ENCODE measurements around the gene ACVR1C.

DNA sequence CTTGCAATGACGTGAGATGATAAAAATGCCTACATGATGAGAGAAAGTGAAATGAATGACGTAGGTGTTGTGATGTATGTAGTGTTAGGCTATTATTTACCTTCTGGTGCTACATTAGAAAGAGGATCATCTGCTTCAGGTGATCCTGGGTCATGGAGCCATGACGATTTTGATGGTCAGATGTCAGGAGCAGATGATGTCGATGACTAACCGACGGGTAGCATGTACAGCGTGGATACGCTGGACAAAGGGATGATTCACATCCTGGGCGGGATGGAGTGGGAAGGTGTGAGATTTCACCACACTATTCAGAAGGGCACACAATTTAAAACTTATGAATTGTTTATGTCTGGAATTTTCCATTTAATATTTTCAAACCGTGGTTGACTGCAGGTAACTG is 43.5 kb upstream of the ACVR1C start:
- no peak for TF ChIP-seq EZH2 (IDR thresholded peaks at IDR 0.05; ENCODE audit: borderline replicate concordance, insufficient read depth, low read depth, low read length, poor library complexity, severe bottlenecking)
- TF ChIP-seq, protein P1, sequence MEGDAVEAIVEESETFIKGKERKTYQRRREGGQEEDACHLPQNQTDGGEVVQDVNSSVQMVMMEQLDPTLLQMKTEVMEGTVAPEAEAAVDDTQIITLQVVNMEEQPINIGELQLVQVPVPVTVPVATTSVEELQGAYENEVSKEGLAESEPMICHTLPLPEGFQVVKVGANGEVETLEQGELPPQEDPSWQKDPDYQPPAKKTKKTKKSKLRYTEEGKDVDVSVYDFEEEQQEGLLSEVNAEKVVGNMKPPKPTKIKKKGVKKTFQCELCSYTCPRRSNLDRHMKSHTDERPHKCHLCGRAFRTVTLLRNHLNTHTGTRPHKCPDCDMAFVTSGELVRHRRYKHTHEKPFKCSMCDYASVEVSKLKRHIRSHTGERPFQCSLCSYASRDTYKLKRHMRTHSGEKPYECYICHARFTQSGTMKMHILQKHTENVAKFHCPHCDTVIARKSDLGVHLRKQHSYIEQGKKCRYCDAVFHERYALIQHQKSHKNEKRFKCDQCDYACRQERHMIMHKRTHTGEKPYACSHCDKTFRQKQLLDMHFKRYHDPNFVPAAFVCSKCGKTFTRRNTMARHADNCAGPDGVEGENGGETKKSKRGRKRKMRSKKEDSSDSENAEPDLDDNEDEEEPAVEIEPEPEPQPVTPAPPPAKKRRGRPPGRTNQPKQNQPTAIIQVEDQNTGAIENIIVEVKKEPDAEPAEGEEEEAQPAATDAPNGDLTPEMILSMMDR (IDR thresholded peaks at IDR 0.05), result no peak
